Cardiac fibroblast (primary cell): ENCODE results near the gene NEUROD1.

Source experiments
- DNase-seq, 2 donors: peaks; one replicate each; pipeline versions ENCODE4 v3.0.0 to v3.0.0-alpha.2; 2010; ENCODE audit warnings: low read depth in 2 of 2
- H3K4me3 ChIP-seq, 2 donors: replicated peaks in 1 of 2; 1 replicate in 1 of 2; 2 replicates in 1 of 2; pipeline ENCODE4 v1.5.1; 2011; ENCODE audit warnings: low read depth in 2 of 2, low read length in 2 of 2, mild to moderate bottlenecking in 2 of 2, moderate library complexity in 1 of 2
- TF ChIP-seq, protein P1 (sequence below): IDR thresholded peaks from one replicate; pipeline ENCODE4 v1.5.1; 2011; ENCODE audit warnings: low read depth, mild to moderate bottlenecking, low read length, inconsistent platforms

Gene NEUROD1

DNA sequence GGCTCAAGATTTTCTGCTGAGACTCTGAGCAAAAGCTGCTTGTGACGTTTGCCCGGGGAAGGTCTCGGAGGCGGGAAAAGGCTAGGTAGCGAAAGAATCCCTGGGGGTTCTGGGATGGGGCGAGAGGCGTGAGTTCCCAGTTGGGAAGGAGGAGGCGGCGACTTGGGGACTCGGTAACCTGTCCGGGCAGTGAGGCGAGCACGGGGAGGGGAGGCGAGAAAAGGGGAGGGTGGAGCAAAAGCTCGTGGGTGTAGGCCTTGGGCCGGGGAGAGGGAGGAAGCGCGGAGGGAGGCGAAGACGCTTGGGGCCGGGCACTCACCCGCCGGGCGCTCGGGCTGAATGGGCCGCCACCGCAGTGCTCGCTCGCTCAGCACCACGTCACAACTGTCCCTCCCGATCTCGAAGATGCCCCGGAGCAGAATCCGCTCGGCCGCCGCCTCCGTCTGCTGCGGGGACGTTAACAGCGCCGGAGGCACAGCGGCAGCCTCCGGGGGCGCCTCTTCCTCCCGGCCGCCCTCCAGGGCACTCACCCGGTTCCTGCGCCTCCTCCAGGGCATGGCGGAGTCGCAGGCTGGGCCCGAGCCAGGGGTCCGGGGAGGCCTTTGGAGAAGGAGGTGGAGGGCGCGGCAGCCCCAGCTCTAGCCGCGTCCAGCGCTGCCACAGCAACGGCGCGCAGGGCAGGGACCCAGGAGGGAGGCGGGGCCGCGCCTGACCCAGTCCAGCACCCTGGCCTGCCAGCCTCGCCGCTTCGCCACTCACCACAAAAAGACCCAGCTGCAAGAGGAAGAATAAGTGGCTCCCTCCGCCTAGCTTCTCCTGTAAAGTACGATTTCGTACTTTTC lies 23.6 kb downstream of the NEUROD1 start, which contains the start of gene CERKL:
TSS of gene CERKL (minus strand) at position 656 of the 842 bp plus-strand sequence. CDS start at position 557, 99 bp downstream.
- H3K4me3 ChIP-seq: peak within 1 kb of the TSS; percentile 48 to 56
- peak; percentile 15 to 29 for DNase-seq
- TF ChIP-seq, protein P1, sequence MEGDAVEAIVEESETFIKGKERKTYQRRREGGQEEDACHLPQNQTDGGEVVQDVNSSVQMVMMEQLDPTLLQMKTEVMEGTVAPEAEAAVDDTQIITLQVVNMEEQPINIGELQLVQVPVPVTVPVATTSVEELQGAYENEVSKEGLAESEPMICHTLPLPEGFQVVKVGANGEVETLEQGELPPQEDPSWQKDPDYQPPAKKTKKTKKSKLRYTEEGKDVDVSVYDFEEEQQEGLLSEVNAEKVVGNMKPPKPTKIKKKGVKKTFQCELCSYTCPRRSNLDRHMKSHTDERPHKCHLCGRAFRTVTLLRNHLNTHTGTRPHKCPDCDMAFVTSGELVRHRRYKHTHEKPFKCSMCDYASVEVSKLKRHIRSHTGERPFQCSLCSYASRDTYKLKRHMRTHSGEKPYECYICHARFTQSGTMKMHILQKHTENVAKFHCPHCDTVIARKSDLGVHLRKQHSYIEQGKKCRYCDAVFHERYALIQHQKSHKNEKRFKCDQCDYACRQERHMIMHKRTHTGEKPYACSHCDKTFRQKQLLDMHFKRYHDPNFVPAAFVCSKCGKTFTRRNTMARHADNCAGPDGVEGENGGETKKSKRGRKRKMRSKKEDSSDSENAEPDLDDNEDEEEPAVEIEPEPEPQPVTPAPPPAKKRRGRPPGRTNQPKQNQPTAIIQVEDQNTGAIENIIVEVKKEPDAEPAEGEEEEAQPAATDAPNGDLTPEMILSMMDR: no peak

DNA sequence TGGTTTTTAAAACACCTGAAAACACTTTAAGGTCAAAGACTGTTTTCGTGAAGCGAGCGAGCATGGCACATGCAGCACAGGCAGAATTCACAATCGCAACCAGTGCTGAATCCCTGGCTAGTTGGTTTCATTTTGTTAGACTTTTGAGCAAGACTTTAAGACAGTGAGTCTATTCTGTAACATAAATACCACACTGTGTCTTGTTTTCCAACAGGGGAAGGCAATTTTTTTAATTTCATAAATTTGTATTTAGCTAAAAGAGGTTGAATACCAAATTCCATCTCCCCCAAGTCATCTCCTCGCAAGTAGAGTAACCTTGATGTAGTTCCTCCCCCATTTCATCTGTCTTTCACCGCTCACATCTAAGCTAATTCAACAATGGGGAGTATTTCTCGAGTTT lies 24.8 kb downstream of the NEUROD1 start:
- H3K4me3 ChIP-seq: no peak overlapping the region
- TF ChIP-seq, protein P1: no peak
- no peak for DNase-seq

DNA sequence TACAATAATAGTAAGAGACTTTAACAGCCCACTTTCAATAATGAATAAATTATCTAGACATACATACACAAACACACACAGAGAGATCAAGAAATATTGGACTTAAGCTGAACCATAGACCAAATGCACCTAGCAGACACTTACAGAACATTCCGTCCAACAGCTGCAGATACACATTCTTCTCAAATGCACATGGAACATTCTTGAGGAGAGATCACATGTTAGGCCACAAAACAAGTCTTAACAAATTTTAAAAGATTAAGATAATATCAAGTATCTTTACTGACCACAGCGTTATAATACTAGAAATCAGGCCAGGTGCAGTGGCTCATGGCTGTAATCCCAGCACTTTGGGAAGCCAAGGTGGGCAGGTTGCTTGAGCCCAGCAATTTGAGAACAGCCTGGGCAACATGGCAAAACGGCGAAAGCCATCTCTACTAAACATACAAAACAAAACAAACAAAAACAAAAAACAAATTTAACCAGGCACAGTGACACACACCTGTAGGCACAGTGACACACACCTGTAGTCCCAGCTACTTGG lies 30.8 kb downstream of the NEUROD1 start:
- TF ChIP-seq, protein P1: no peak
- no peak overlapping the region for H3K4me3 ChIP-seq
- no peak for DNase-seq

DNA sequence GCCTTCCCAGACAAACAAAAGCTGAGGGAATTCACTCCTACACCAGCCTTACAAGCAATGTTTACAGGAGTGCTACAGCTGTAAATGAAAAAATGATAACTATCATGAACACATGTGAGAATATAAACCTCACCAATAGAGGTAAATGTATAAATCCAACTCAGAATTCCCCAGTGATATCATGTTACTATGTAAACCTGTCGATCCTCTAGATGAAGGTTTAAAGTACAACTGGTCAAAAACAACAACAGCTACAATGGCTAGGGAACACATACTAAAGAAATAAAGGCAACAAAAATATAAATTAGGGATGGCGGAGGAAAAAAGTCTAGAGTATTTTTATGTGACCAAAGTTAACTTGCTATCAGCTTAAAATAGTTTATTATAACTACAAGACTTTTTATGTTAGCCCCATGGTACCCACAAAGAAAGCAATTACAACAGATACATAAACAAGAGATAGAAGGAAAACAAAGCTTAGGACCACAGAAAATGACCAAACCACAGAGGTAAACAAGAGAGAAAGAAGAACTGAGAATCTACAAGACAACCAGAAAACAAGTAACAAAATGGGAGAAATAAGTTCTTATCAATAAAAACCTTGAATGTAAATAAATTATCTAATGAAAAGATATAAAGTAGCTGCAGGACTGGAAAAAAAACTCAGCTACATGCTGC lies 31.7 kb downstream of the NEUROD1 start:
- no peak for DNase-seq
- TF ChIP-seq, protein P1: no peak
- H3K4me3 ChIP-seq: no peak overlapping the region

DNA sequence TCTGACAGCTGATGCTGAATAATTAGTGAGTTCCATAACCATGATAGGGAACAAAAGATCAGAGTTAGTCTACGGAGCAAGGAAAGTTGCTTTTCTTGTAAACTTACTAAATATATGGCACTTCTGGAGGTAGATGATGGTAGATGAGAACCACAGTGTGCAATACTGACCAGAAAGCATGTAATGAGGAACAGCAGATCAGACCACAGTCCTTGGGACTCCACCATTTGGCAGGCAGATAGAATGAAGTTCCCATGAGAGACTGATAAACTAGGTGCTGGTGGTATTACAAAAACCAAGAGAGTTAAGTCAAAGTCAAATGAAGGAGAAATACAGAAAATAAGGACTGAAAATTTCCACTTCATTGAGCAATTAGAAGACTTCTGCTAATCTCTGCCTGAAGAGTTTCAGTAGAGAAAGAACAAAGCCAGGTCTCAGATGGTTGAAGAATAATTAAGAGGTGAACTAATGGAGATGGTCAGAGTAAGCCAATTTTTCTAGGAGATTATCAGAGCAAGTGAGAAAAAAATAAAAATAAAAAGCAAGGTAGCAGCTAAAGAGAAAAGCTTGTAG lies 33.8 kb downstream of the NEUROD1 start:
- H3K4me3 ChIP-seq: no peak overlapping the region
- no peak for DNase-seq
- TF ChIP-seq, protein P1: no peak

DNA sequence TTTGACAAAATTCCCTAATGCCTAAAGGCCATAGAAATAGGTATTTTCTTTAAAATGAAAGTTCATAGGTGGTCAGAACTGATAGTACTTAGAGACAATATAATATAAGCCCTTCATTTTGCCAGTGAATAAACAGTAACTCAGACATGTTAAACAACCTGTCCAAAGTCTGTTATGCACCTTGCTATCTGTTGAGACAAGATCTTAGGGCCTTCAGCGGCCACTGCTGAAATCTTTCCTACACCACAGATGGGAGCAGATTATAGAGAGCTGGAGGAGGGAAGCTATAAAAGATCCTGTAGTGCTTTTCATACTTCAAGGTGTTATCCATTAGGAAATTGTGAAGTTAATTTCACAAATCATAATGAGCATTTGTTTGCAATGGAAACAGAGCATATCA lies 37.2 kb downstream of the NEUROD1 start:
- DNase-seq: no peak
- H3K4me3 ChIP-seq: no peak overlapping the region
- TF ChIP-seq, protein P1: no peak
